Glomerular endothelial cell (primary cell): ENCODE data around the gene SDC4. TPM values are rescaled to one million over a fixed set of nuclear protein-coding genes. Genes with fewer than 3 reads are reported as not detected.

ENCODE experiments used
- DNase-seq: peaks from one replicate; pipeline ENCODE4 v3.0.0-alpha.2; 2011; ENCODE audit warnings: low read depth, low spot score; ENCODE audit errors: extremely low read depth
- total RNA-seq: library from RNA; depleted of rRNA; stranded (reverse); fragments of >200 nt; gene quantifications from 2 replicates; pipeline ENCODE4 v1.2.3, GENCODE V29; 2015

SDC4 gene
- total RNA-seq, 1 donor from 2014 or later: 64.3 TPM

- DNase-seq: no peak
These were observed 3.9 kb downstream of the SDC4 start for GRCh38 chr20:45344168-45344860.

- no peak for DNase-seq
These were observed 4.6 kb downstream of the SDC4 start for GRCh38 chr20:45343532-45344167.

- no peak for DNase-seq
These were observed 5.2 kb downstream of the SDC4 start for GRCh38 chr20:45342855-45343531.

GRCh38 chr20:45341939-45342854 lies 6.0 kb downstream of the SDC4 start:
- DNase-seq: no peak

- no peak for DNase-seq
These were observed 6.7 kb downstream of the SDC4 start for GRCh38 chr20:45341579-45341938.

- DNase-seq: no peak
These were observed 7.3 kb downstream of the SDC4 start for GRCh38 chr20:45340951-45341350.

GRCh38 chr20:45340236-45340847 lies 7.9 kb downstream of the SDC4 start:
- DNase-seq: no peak

- no peak for DNase-seq
These were observed 8.4 kb downstream of the SDC4 start for GRCh38 chr20:45339799-45340198.

- no peak for DNase-seq
These were observed 9.1 kb downstream of the SDC4 start for GRCh38 chr20:45339084-45339483.

- DNase-seq: no peak
These were observed 9.8 kb downstream of the SDC4 start for GRCh38 chr20:45338121-45339030.

GRCh38 chr20:45337367-45338120 lies 10.7 kb downstream of the SDC4 start:
- no peak for DNase-seq

- DNase-seq: no peak
These were observed 11.5 kb downstream of the SDC4 start for GRCh38 chr20:45336530-45337366.

- DNase-seq: no peak
These were observed 17.7 kb downstream of the SDC4 start for GRCh38 chr20:45330476-45330875.

GRCh38 chr20:45329497-45330319 lies 18.5 kb downstream of the SDC4 start:
- DNase-seq: no peak

- no peak for DNase-seq
These were observed 19.8 kb downstream of the SDC4 start for GRCh38 chr20:45328451-45328850.

- no peak for DNase-seq
These were observed 22.9 kb downstream of the SDC4 start for GRCh38 chr20:45325371-45325770.

GRCh38 chr20:45323731-45324130 lies 24.5 kb downstream of the SDC4 start:
- DNase-seq: no peak
